GM04504 (cell line): ENCODE results near the gene GFOD1.
"Not testable (repeated sequence)": the region's sequence is repeated elsewhere in the genome, so short reads cannot be mapped to it uniquely, and the experiment has no call there.

Experiments used
- DNase-seq: peaks from one replicate; pipeline ENCODE4 v3.0.0-alpha.2; 2012; ENCODE audit warnings: low read depth

The GFOD1 gene

DNA sequence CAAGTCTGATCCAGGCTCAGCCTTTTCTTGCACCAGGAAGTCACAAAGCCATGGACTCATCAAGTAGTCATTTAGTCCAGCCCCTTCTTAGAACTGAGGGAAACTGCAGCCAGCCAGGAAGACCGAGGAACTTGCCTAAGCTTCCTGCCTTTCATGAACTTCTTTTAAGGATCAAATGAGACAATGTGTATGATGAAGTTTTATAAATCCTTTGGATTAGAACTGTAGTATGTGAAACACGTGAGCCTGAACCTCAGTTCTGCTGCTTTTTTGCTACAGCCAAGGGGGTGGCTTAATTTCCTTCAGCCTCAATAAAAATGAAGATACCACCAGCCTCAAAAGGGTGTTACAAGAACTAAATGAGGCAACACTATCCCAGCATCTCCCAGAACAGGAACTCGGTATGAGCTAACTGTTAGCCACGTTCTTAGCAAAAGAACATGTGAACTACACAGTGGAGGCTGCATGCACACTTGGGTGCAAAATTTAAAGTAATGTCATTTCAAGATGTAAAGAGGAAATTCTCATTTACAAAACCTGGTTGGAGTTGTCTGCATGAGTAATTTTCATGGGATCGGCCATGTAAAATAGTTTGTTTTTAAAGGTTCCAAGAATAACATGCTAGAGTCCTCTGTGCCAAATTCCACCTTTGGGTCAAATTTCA is 83.0 kb downstream of the GFOD1 start:
- no peak for DNase-seq

DNA sequence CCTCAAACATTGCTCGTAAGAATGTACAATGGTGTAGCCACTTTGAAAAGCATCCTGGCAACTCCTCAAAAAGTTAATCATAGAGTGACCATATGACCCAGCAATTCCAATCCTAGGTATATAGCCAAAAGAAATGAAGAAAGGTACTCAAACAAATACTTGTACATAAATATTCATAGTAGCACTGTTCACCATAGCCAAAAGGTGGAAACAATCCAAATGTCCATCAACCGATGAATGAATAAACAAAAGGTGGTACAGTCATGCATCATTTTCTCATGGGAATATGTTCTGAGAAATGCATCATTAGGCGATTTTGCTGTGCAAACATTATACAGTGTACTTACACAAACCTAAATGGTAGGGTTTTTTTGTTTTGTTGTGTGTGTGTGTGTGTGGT is 84.7 kb downstream of the GFOD1 start:
- DNase-seq: no peak

- DNase-seq: no peak
Measured at GRCh38 chr6:13400772-13401171, 86.6 kb downstream of the GFOD1 start.

DNA sequence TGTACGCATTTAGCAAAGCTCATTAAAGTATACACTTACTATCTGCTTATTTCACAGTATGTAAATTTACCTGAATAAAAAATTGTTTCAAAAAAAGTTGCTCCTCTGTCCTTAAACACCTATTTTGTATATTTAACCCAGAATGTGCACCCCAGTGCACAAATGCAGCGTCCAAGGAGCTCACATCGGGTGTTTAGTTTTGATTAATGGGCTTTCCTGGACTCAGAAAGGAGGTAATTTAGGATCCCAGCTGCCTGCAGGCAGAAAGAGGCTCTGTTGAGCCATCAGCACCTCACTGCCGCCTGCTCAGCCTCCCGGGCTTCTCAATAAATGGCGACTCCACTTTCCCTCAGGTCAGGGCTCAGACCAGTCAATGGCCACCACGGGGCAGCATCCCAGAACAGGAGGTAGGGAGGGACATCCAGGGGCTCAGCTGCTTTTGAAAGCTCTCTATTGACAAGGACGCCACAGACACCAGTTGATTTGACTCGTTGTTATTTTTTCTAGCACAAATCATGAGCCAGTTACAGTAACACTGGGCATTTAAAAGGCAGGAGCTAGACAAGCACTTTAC is 88.9 kb downstream of the GFOD1 start:
- DNase-seq: no peak

GRCh38 chr6:13398069-13398381 is 89.4 kb downstream of the GFOD1 start:
- DNase-seq: no peak

- DNase-seq: no peak
Measured at GRCh38 chr6:13397359-13398068, 89.9 kb downstream of the GFOD1 start.

GRCh38 chr6:13396241-13396792 is 91.1 kb downstream of the GFOD1 start:
- no peak for DNase-seq

DNA sequence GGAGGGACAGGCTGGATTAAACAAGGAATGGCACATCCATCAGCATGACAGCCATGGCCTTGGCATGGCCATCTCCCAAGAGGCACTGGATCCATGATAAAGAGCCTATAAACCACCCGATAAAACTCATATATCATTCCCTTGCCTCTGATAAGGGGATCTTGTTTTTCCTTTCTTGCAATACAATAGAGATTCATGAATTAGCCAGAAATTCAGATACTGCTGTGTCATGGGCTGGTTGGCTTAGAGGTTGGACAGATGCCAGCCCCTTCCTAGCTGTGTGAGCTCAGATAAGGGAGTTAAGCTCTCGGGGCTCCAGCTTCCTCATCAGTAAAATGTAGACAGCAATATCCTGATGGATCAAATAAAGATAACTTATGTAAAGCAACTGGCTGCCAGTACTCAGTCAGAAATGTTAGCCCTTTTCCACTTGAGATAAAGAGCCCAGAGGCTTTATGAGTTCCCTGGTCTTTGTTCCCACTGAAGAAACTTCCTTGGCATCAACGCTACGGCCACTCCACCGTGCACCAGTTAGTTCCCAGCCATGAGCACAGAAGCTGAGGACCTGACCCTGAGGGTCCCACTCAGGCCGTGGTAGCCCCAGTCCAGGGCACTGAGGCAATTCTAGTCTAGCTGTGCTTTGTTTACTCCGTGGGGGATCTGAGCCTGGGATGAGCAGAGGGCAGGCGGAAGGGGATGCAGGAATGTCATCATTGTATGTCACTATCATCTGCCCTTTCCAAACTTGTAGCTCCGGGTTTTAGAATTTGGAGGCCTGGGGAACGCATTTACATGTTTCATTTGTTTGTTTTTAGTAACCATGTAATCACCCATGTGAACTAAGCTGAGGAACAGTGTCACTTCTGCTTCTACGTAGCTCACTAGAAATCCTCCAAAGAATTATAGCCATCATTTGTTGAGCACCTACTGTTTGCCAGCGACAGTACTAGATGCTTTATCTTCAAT is 91.8 kb downstream of the GFOD1 start:
- DNase-seq: peak; percentile 48

DNA sequence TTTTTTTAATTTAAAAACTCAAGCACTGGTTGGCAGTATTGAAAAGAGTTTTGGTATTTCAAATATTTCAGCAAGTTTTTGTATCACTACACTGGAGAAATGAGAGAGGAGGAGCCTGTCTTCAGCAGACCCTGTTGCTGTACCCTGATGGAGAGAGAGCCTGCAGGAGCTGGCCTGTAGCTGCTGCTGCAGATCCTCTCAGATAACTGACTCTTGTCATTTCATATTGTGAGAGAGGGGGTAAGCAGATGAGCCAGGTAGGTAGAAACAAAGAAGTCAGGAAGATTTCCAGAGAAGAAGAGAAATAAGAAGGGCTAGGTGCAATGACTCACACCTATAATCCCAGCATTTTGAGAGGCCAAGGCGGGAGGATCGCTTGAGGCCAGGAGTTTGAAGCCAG is 94.9 kb downstream of the GFOD1 start:
- DNase-seq: no peak

GRCh38 chr6:13391537-13391936 is 95.9 kb downstream of the GFOD1 start:
- no peak for DNase-seq

- DNase-seq: no peak
Measured at GRCh38 chr6:13390658-13391057, 96.7 kb downstream of the GFOD1 start.

GRCh38 chr6:13389237-13389636 is 98.2 kb downstream of the GFOD1 start:
- not testable (repeated sequence) for DNase-seq

- not testable (repeated sequence) for DNase-seq
Measured at GRCh38 chr6:13388769-13389168, 98.6 kb downstream of the GFOD1 start.

DNA sequence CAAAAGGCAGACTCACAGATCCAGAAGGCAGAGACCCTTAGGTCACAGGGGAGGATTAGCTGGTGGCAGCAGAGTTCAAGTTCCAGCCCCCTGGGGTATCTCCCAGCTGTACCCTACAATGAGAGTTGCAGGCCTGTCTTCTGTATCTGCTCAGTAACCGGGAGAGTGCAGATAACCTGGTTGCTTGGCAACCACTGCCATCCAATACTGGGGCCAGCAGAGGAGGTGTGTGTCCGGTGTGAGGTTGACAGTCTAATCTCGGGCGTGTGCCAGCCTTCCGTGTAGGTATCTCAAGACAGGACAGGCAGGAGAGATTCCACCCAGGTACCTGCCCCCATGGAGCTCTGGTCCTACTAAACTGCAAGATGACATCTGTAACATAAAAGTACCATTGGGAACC is 102.4 kb downstream of the GFOD1 start:
- no peak for DNase-seq

DNA sequence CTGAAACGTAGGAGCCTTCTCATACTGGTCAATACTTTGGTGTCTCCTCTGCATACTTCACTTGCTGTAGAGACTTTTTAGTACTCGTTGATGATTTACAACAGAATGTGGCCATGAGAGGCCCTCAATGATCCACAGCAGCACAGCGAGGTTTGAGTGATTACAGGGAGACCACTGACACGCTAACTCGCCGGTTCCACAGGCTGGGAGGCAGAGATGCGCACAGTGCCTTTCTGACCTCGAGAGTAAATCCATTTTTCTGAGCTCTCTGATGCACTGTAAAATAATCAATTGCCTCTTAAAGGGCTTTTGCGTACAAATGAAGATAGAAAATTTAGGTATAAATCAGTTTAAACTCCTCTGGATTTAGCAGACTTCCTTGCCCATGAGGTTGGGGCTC is 102.9 kb downstream of the GFOD1 start:
- no peak for DNase-seq

GRCh38 chr6:13383328-13384163 is 103.9 kb downstream of the GFOD1 start:
- DNase-seq: no peak

GRCh38 chr6:13380761-13381160 is 106.6 kb downstream of the GFOD1 start:
- no peak for DNase-seq

GRCh38 chr6:13378669-13379590 is 108.5 kb downstream of the GFOD1 start:
- DNase-seq: no peak

GRCh38 chr6:13377054-13377758 is 110.2 kb downstream of the GFOD1 start:
- DNase-seq: no peak
